NCI-H2227 (cell line): ENCODE data around the gene CNDP2.

Experiments
- DNase-seq: peaks from one replicate; lab custom pipeline; 2025; ENCODE audit not compliant: unreplicated experiment; lab: John Stamatoyannopoulos, UW

The CNDP2 gene

GRCh38 chr18:74533666-74534065 lies 37.5 kb downstream of the CNDP2 start:
- no peak for DNase-seq

- DNase-seq = no peak
Measured at GRCh38 chr18:74534150-74534969, 38.2 kb downstream of the CNDP2 start, which contains the start of gene CNDP1. Gene CNDP1 (plus strand): TSS chr18:74534500. CDS start chr18:74534668, 168 bp downstream.

- DNase-seq = no peak
Measured at GRCh38 chr18:74534981-74535649, 39.0 kb downstream of the CNDP2 start.

GRCh38 chr18:74539289-74539688 lies 43.1 kb downstream of the CNDP2 start:
- DNase-seq = no peak

- no peak for DNase-seq
Measured at GRCh38 chr18:74540652-74541421, 44.7 kb downstream of the CNDP2 start.

- DNase-seq = no peak
Measured at GRCh38 chr18:74541703-74542555, 45.8 kb downstream of the CNDP2 start.

GRCh38 chr18:74544898-74545297 lies 48.7 kb downstream of the CNDP2 start:
- DNase-seq = peak; percentile 58

GRCh38 chr18:74546007-74546406 lies 49.8 kb downstream of the CNDP2 start:
- DNase-seq = no peak

GRCh38 chr18:74546751-74547530 lies 50.8 kb downstream of the CNDP2 start:
- DNase-seq = no peak

- DNase-seq = no peak
Measured at GRCh38 chr18:74547860-74548259, 51.7 kb downstream of the CNDP2 start.

- no peak for DNase-seq
Measured at GRCh38 chr18:74549591-74550104, 53.5 kb downstream of the CNDP2 start.

GRCh38 chr18:74550886-74551285 lies 54.7 kb downstream of the CNDP2 start:
- no peak for DNase-seq

- DNase-seq = no peak
Measured at GRCh38 chr18:74551452-74551851, 55.3 kb downstream of the CNDP2 start.

GRCh38 chr18:74551936-74552555 lies 55.9 kb downstream of the CNDP2 start:
- peak; percentile 85 for DNase-seq

- DNase-seq = no peak
Measured at GRCh38 chr18:74556126-74556525, 60.0 kb downstream of the CNDP2 start.

- DNase-seq = no peak
Measured at GRCh38 chr18:74558096-74558495, 61.9 kb downstream of the CNDP2 start.

- DNase-seq = no peak
Measured at GRCh38 chr18:74562131-74562730, 66.1 kb downstream of the CNDP2 start.

- no peak for DNase-seq
Measured at GRCh38 chr18:74562775-74563174, 66.6 kb downstream of the CNDP2 start.

GRCh38 chr18:74563999-74564398 lies 67.8 kb downstream of the CNDP2 start:
- DNase-seq = no peak
